ENCODE data around the gene RTF1. TPM values are rescaled to one million over a fixed set of nuclear protein-coding genes. Genes with fewer than 3 reads are reported as not detected.

The RTF1 gene
- total RNA-seq, 1 experiment from 2014 or later, result 47.6 TPM

- H3K4me3 ChIP-seq (ENCODE audit: low read depth, low read length, poor library complexity, severe bottlenecking), result no peak overlapping the region
- H3K27me3 ChIP-seq (replicated peaks; ENCODE audit: insufficient read depth, low read depth, low read length, poor library complexity), result no peaks in the 10 kb centered on the region
- no peak overlapping the region for H3K27ac ChIP-seq (ENCODE audit: low read depth, low read length, poor library complexity, severe bottlenecking)
- ChIA-PET CTCF (no interaction called here), POLR2A (ENCODE audit: low non-redundant PET) (no interaction called here)
- TF ChIP-seq EZH2 (IDR thresholded peaks at IDR 0.05; ENCODE audit: borderline replicate concordance, low read depth, low read length, poor library complexity, severe bottlenecking) (no peak), CTCF (conservative IDR thresholded peaks at IDR 0.05; ENCODE audit: low read depth, low read length) (no peak)
- no peaks in the 10 kb centered on the region for H3K4me1 ChIP-seq (ENCODE audit: insufficient read depth, low read length, poor library complexity, severe bottlenecking)
- DNase-seq (ENCODE audit: low spot score), result no peak
- intact Hi-C loops (cut with micrococcal nuclease; ENCODE audit: unreplicated experiment), result no loop called here
- H3K9me3 ChIP-seq (ENCODE audit: low read depth, low read length, poor library complexity, severe bottlenecking), result no peaks in the 10 kb centered on the region
- peaks cover 4% of the 10 kb centered on the region for H3K36me3 ChIP-seq (ENCODE audit: insufficient read depth, low read length, poor library complexity, severe bottlenecking)
- no TSS peak for BruUV-seq (replicated peaks)
Observed at GRCh38 chr15:41521614-41522013, 104.7 kb downstream of the RTF1 start.

GRCh38 chr15:41523097-41523496, 106.2 kb downstream of the RTF1 start:
- H3K36me3 ChIP-seq (ENCODE audit: insufficient read depth, low read length, poor library complexity, severe bottlenecking), result peaks cover 12% of the 10 kb centered on the region
- no TSS peak for BruUV-seq (replicated peaks)
- ChIA-PET CTCF (interaction anchor here (0.6 kb wide), 1 partner anchor 34 kb away, joined by 3 read pairs; no protein-coding TSS in a partner anchor), POLR2A (ENCODE audit: low non-redundant PET) (no interaction called here)
- H3K4me1 ChIP-seq (ENCODE audit: insufficient read depth, low read length, poor library complexity, severe bottlenecking), result no peaks in the 10 kb centered on the region
- H3K27me3 ChIP-seq (replicated peaks; ENCODE audit: insufficient read depth, low read depth, low read length, poor library complexity), result no peaks in the 10 kb centered on the region
- no peaks in the 10 kb centered on the region for H3K9me3 ChIP-seq (ENCODE audit: low read depth, low read length, poor library complexity, severe bottlenecking)
- no peak overlapping the region for H3K4me3 ChIP-seq (ENCODE audit: low read depth, low read length, poor library complexity, severe bottlenecking)
- no peak for TF ChIP-seq EZH2 (IDR thresholded peaks at IDR 0.05; ENCODE audit: borderline replicate concordance, low read depth, low read length, poor library complexity, severe bottlenecking)
- TF ChIP-seq CTCF (conservative IDR thresholded peaks at IDR 0.05; ENCODE audit: low read depth, low read length), result no peak
- H3K27ac ChIP-seq (ENCODE audit: low read depth, low read length, poor library complexity, severe bottlenecking), result no peak overlapping the region
- no peak for DNase-seq (ENCODE audit: low spot score)
- intact Hi-C loops (cut with micrococcal nuclease; ENCODE audit: unreplicated experiment), result no loop called here

GRCh38 chr15:41530363-41530956, 113.6 kb downstream of the RTF1 start:
- BruUV-seq (replicated peaks), result no TSS peak
- ChIA-PET POLR2A (ENCODE audit: low non-redundant PET) (no interaction called here), CTCF (no interaction called here)
- Histone ChIP-seq H3K4me3 (ENCODE audit: low read depth, low read length, poor library complexity, severe bottlenecking) (no peak overlapping the region), H3K4me1 (ENCODE audit: insufficient read depth, low read length, poor library complexity, severe bottlenecking) (no peaks in the 10 kb centered on the region), H3K27ac (ENCODE audit: low read depth, low read length, poor library complexity, severe bottlenecking) (no peak overlapping the region), H3K27me3 (replicated peaks; ENCODE audit: insufficient read depth, low read depth, low read length, poor library complexity) (no peaks in the 10 kb centered on the region), H3K36me3 (ENCODE audit: insufficient read depth, low read length, poor library complexity, severe bottlenecking) (peaks cover 42% of the 10 kb centered on the region), H3K9me3 (ENCODE audit: low read depth, low read length, poor library complexity, severe bottlenecking) (no peaks in the 10 kb centered on the region)
- no peak for DNase-seq (ENCODE audit: low spot score)
- intact Hi-C loops (cut with micrococcal nuclease; ENCODE audit: unreplicated experiment), result no loop called here
- TF ChIP-seq CTCF (conservative IDR thresholded peaks at IDR 0.05; ENCODE audit: low read depth, low read length), result no peak
- TF ChIP-seq EZH2 (IDR thresholded peaks at IDR 0.05; ENCODE audit: borderline replicate concordance, low read depth, low read length, poor library complexity, severe bottlenecking), result no peak

Other genes with a start within 250 kb of the RTF1 start
- not detected in 2 replicates for gene EXD1, start 186.3 kb upstream of the RTF1 start, total RNA-seq (2021)
- 70.8 and 71.2 TPM in 2 replicates for gene CHP1, start 185.8 kb upstream of the RTF1 start, total RNA-seq (2021)
- gene OIP5, start 84.5 kb upstream of the RTF1 start, total RNA-seq (2021), result 31.0 and 36.1 TPM in 2 replicates
- 205 and 221 TPM in 2 replicates for gene NUSAP1, start 84.2 kb upstream of the RTF1 start, total RNA-seq (2021)
- 16.7 and 18.8 TPM in 2 replicates for gene NDUFAF1, start 14.6 kb upstream of the RTF1 start, total RNA-seq (2021)
- gene ITPKA, start 76.8 kb downstream of the RTF1 start, total RNA-seq (2021), result 4.3 and 5.6 TPM in 2 replicates
- gene LTK, start 96.7 kb downstream of the RTF1 start, total RNA-seq (2021), result 3.8 and 5.4 TPM in 2 replicates
- 68.7 and 69.8 TPM in 2 replicates for gene RPAP1, start 127.2 kb downstream of the RTF1 start, total RNA-seq (2021)
- 26.0 and 32.5 TPM in 2 replicates for gene TYRO3, start 142.1 kb downstream of the RTF1 start, total RNA-seq (2021)
- 42.1 and 49.3 TPM in 2 replicates for gene MGA, start 243.3 kb downstream of the RTF1 start, total RNA-seq (2021)

All from A673 (cell line).